NCI-H774 (cell line): ENCODE results near the gene MUSK.
"Not testable (repeated sequence)": the region's sequence is repeated elsewhere in the genome, so short reads cannot be mapped to it uniquely, and the experiment has no call there.

Experiments used
- DNase-seq: peaks from one replicate; lab custom pipeline; 2025; lab: John Stamatoyannopoulos, UW

Gene MUSK

DNA sequence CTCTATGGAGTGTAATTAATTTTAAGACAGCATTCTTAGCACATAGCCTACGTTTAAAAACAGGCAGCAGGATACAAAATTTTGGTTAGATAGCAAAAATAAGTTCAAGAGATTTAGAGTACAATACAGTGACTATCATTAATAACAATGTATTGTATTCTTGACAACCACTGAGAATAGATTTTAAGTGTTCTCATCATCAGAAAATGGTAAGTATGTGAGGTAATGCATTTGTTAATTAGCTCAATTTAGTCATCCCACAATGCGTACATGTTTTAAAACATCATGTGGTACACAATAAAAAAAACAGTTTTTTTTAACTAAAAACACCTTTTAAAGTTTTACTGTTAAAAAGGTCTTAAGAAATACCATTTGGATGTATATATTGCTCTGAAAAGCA lies 94.2 kb downstream of the MUSK start:
- DNase-seq, result no peak

DNA sequence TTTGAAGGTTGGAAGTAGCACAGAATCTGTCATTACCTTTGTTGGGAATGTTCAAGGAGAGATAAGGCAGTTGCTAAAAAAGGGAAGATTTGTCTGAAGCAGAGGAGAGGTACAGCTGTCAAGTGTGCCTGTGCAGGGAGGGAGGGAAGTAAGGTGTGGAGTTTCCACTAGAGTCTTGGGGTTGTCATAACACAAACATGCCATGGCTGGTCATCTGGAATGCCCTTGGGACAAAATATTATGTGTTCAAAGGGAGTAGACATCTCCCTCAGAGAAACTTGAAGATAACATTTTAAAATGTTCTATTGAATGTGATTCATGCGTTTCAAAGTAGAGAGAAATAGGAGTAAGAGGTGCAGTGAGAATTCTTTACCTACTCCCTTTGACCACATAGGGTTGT lies 95.0 kb downstream of the MUSK start:
- DNase-seq, result no peak

DNA sequence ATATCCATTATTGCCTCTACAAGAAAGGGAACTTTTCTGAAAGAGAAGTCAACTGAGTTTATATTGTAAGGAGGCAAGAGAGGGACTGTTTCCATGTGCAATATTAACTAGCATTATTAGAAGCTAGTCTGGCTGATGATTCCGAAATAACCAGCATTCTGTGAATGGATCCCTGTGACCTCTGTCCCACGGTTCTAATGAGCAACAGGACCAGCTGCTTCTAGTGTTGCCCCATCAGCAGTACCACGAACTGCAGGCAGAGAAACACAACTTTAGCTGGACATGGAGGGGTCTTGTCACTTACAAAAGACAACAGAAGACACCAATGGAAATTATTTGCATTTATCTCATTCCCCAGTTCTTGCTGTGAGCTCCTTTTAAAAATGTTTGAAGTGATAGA lies 95.4 kb downstream of the MUSK start:
- DNase-seq, result no peak

DNA sequence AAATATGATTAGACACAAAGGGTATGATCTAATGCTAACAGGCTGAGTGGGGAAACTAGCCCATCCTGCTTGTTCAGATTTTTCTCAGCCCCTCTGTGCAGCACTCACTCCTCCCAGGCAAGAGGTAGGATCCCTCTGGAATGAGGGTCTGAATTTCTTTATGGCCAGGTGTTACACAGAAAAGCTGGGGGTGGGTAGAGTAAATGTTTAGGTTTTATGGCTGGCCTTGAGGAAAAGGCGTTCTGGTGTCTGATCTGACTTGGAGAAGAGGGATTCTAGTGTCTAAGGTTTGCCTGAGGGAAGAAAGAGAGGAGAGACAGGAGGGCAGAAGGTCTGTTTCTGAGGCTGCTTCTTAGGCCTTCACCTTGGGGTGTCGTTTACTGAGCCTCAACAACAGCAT lies 97.3 kb downstream of the MUSK start:
- no peak for DNase-seq

DNA sequence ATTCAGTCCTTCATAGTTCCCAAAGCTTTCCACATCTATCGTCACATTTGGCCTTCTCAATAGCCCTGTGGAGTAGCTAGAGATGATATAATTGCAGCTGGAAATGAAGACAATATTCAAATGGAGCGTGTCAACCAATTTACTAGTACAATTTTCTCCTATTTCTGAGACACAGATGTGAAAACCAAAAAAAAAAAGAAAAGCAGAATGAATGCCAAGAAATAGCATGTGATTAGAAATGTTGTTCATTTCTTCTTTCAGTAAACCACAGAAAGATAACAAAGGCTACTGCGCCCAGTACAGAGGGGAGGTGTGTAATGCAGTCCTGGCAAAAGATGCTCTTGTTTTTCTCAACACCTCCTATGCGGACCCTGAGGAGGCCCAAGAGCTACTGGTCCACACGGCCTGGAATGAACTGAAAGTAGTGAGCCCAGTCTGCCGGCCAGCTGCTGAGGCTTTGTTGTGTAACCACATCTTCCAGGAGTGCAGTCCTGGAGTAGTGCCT lies 99.0 kb downstream of the MUSK start:
- DNase-seq, result no peak

DNA sequence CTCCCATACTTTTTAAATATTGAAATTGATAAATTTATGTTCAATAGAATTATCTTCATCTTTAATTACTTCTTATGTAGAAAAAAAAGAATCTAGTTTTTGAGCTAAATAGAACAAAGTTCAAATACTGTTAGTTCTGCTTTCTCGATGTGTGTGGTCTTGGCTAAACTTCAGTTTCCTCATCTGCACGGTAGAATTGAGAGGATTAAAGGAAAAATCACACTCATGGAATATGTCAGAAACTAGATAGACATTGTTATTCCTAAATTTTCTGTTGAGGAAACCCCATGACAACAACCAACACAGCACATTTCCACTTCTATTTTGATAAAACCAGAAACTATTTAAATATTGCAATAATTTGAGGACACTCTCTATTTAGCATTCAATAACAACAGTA lies 100.3 kb downstream of the MUSK start:
- DNase-seq, result no peak

DNA sequence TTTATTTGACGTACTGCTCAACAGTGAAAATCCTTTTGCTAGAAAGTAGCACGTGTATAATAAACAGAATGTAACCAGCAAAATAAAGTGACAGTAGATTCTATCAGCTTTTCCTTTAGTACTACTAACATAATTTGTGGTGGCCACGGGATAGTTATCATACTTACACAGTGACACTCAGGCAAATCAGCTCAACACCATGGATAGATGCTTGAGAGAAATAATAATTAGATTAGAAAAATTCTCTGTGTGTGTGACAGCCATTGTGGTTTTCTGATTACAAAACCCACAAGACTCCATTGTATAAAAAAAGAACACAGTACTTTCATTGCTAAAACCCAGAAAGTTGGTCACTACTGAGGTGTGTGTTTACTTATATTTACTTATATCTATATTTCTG lies 101.1 kb downstream of the MUSK start:
- no peak for DNase-seq

DNA sequence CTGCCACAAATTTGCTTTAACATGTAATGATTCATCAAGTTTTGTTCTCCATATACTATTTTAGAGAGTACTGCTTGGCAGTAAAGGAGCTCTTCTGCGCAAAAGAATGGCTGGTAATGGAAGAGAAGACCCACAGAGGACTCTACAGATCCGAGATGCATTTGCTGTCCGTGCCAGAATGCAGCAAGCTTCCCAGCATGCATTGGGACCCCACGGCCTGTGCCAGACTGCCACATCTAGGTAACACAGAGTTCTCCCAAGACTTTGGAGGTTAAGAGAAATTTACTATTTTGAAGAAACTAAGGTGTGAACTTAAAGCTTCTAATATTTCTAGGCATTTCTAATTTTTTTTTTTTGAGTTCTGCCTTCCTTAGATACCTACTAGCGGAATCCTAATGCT lies 107.1 kb downstream of the MUSK start:
- DNase-seq, result no peak

DNA sequence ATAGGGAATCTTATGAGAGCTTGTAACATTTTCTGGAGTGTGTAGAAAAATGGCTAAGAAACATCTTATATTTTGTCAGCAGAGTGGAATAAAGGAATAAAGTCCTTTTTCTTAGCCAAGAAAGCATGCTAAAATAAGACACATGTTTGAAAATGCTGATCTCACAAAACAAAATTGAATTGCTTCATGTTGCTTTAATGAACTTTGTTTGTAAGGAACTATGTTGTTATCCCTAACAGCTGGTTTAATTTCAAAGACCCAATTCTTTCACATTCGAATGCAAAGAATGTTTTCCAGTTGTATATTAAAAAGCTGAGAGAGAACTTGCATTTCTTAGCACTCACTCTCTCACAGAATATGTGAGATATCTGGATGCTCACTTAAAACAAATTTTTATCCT lies 107.6 kb downstream of the MUSK start:
- no peak for DNase-seq

DNA sequence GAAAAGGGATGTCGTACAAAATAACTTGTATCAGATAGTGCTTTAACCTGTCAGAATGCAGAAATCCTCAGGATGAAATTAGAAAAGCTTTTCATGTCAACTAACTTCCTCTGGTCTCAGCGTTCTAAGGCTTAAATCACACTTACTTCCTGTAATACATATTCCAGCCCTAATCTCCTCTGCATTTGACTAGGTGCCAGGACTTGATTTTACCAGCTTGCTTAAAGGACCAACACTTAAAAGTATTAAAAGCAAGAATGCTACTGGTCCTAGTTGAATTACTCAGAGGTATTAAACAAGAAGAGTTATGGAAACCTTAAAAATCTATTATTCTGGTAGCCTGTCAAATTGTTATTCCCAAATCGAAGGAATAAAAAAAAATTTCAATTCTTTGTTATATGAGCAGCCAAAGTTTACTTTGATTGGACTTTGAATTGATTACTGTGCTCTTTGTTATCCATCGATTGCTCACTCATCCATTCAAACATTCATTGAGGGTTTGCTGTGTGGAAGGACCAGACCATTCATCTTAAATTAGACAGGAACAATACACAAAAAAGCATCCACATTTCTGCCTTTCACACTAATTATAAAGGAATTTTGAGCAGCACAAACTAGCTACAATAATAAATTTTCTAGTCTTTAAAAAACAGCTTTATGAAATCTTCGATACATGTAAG lies 108.7 kb downstream of the MUSK start:
- DNase-seq, result no peak

DNA sequence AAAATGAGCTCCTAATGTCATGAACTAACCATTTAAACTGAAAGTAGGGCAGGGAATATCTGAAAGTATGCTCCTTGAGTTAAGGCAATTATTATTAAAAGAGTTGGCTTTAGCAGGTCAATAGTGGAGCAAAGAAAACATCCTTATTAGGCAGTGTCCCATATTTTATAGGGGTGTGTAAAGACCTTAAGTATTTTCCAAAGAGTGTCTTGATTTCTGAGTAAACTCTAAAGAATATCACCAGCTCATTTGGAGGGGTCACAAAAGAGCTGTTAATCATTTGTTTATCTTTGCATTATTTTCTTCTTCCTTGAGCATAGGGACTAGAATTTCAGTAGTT lies 109.3 kb downstream of the MUSK start:
- DNase-seq, result no peak

DNA sequence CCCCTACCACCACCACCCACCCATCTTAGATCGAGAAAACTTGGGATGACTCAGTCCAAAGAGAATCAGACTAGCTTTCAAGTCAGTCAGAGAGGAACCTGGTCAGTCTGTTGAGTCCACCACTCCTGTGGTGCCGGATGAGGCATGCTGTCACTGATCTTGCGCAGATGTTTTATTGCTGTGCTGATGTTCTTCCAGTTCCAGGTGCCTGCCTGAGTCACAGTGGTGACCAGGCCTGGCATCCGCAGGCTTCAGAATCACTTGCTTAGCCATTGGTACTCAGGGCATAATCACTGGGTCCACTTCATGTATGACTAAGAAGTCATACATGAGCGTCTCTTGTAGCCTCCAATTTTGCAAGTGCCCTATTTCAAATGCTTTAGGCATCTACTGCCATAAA lies 114.1 kb downstream of the MUSK start:
- no peak for DNase-seq

DNA sequence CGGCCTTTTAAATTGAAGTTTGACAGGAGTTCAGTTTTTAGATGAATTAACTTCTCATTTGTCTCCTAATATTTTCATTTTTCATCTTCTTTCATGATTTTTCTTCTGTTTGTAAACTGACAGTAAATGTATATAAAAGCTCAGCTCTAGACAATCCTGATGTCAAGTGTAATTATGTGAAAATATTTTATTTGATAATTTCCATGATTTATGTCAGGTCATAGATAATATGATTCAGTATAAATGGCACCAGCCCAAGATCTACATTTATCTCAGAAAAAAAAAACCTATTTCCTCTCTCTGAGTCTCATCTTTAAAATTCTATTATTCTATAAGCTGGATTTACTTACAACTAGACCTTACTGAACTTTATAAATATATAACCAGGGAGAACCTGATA lies 115.7 kb downstream of the MUSK start:
- no peak for DNase-seq

DNA sequence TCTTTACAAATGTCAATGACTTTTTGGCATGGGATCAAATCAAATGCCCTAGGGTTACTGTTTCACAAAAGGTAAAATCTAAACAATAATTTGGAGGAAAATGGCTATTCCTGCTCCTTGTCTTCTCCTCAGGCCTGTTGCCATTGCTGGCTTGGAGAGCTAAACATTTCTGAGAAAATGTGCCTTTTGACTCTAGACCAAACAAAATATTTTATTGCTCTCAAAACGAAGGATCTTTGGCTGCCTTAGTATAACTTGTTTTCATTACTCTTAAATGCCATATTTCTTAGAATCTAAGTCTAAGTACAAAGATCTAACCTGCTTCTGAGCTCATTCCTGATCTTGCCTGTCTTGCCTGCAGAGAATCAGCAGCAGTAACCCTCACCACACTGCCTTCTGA lies 116.6 kb downstream of the MUSK start:
- no peak for DNase-seq

DNA sequence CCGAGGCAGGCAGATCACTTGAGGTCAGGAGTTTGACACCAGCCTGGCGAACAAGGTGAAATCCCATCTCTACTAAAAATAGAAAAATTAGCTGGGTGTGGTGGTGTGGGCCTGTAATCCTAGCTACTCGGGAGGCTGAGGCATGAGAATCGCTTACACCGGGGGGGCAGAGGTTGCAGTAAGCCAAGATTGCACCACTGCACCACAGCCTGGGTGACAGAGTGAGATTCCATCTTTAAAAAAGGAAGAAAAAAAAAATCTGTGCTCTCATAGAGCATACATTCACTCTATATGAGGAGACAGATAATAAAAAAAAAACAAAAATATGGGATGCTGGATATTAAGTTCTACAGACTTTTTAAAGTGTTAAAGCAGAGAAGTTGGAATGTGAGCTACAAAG lies 119.8 kb downstream of the MUSK start:
- DNase-seq, result not testable (repeated sequence)

DNA sequence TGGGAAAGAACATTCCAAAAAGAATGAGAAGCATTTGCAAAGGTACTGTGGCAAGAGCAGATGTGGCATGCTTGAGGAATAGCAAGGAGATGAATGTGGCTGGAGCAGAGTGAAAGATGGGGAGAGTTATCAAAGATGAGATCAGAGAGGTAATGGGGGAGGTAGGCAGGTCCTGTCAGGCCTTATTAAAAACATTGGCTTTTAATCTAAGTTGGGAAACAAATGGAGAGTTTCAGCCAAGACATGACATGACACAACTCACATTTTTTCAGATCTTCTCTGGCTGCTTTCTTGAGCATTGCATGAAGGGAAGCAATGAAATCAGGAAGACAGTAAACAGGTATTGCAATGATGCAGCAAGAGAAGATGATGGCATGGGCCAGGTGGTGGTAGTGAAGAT lies 120.3 kb downstream of the MUSK start:
- no peak for DNase-seq

DNA sequence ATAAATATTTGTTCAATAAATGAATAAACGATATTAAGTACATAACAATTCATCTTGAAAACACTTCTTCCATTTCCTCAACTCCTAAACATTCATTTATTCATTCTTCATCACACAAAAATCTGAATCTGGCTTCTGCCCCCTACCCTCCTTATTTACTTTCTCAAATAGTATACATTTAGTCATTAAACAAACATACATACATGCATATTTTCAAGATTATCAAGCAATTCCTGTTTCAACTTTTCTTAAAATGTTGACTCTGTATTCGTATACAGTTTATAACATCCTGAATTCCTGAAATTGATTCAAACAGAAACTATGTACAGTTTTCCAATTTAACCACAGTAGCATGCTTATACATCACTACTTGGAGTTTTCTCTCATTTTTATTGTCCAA lies 129.0 kb downstream of the MUSK start:
- no peak for DNase-seq

DNA sequence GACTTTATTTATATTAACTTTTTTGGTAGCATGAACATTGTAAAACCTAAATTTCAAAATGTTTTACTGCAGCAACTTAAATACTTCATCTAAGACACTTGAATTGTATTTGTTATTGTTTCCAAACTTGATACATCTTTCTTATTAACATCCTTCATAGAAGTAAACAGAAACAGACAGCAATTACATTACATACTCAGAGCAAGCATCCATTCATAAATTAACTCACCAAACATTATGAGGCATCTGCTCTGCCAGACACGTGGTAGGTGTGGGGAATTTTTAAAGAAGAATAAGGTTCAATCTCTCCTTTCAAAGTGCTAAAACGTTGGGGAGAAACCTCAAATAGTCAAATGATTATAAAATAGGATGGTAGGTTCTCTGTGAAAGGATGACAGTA lies 130.8 kb downstream of the MUSK start:
- no peak for DNase-seq

DNA sequence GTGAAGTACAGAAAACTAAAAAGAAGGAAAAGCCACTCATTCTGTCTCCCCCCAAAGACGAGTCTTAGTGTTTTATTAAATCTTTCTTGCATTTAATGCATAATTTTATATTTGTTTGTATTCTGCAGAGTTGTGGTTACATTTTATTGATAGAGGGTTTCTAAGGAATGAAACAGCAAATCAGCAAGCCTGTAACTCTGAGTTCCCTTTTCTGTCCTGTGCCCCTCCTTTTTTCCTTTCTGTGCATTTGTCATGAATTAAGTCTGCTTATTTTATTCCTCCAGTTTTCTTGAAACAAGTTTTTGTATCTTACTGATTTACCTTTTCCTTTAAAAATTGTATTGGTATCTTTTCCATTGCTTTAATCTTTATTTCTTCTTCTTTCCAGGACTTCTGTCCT lies 132.8 kb downstream of the MUSK start:
- no peak for DNase-seq

DNA sequence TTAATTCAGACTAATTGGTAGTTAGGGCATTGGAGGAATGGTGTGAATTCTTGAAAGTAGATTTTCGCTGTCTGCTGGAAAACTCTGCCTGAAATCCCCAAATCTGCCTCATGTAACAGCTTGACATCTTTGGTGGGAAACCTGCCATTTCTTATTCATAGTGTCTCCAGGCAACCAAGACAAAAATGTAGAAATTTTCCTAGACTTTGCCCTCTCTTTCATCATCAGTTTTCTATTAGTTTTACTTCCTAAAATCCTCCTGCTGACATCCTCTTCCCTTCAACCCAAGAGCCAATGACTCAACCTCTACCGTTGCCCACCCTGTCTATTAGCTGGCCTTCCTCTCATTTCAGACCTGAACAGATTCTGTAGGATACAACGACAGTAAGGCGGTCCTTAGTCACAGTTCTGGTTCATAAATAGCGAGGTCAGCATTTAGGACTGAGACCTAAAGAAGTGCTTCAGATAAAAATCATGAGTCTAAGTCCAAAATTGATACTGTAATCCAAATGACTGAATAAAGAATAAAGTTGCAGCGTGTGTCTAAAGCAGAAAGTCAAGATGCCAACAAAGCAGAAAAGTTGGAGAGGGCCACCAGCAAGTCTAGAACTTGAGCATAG lies 133.9 kb downstream of the MUSK start:
- no peak for DNase-seq

DNA sequence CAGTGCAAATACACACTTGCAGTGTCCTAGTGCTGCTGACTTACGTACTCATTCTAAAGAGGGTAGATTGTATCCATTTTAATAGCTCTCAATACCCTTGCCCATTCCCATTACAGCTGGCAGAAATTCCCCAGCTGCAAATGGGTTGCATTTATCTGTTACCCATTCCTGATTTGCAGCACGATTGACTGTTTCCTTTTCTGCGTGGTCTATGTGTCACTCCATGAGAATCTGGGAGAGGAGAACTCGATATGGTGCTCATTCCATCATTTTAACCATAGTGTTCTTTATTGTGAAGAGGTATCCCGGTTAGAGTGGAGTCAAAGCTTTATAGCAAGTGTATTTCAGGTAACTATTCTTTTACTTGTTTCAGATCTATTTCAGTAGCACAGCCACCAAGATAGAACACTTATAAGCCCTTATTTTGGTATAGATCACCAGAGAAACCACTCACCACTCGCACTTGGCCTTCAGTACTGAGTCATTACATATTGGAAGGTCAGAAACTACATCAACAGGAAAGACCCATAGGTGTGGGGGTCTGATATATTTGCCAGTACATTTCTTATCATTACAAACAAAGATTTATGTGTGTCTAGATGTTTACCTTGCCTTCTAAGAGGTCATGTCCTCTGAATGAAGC lies 139.5 kb downstream of the MUSK start:
- no peak for DNase-seq

DNA sequence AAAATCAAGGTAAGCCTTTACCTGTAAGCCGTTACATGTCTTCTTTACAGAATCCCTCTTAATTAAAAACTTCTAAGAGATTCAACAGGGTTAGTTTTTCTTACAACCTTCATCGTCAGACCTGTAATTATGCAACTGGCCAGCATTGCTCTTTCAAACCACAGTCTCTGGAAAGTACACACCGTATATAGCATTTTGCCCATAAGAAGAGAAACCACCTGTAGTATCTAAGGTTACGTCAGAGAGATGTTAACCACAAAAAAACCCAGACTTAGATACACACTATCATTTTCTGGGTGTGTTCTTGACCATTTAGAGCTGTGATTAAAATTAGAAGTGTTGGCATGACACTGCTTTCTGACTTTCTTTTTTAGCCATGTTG lies 140.0 kb downstream of the MUSK start:
- no peak for DNase-seq

DNA sequence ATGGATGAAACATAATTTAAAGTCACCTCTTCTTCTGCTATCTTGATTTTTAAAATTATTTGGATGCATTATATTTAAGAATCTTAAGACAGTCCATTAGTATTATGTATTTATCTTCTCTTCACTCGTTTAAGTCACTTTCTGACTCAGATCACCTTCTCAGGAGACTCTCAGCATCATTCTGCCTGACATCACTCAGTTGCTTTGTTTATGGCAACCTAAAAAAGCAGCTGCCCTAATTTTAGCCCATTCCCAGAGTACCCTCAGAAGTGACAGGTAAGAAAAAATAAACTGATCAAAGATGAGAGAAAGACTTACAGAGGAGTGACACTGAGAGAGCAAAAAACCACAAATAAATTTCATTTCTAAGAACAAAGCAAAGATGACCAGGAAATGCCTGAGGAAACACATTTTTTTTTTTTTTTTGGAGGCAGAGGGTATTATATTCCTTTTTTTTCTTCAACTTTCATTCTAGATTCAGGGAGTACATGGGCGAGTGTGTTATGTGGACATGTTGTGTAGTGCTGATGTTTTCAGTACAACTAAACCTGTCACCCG lies 140.5 kb downstream of the MUSK start:
- no peak for DNase-seq
